ENCODE measurements around the gene CDC14B.
"Not testable (repeated sequence)": the region's sequence is repeated elsewhere in the genome, so short reads cannot be mapped to it uniquely, and the experiment has no call there.

The CDC14B gene

GRCh38 chr9:96626912-96627311 lies 7.3 kb upstream of the CDC14B start:
- in situ Hi-C loops (cut with HindIII; ENCODE audit: low sequenced_read_pairs) = no loop called here

DNA sequence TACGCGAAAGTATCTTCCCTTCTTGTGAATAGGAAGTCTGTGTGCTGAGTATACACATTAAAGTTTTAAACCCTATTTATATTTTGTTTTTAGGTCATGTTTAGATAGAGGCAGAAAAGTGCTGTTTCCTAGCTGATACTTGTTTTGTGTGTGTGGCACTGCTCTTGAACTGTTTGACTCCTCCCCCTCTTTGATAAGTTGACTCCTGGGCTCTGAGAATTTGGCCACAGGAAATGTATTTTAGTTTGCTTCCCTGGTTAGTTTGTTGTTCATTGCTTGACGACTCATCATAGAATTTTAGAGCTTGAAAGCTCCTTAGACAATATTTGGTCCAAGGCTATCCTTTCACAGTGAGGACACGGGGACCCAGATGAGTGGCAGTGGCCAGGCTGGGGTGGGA lies 2.0 kb upstream of the CDC14B start:
- in situ Hi-C loops (cut with HindIII; ENCODE audit: low sequenced_read_pairs) = no loop called here

GRCh38 chr9:96620832-96621269 lies 1.2 kb upstream of the CDC14B start:
- in situ Hi-C loops (cut with HindIII; ENCODE audit: low sequenced_read_pairs) = no loop called here

- in situ Hi-C loops (cut with HindIII; ENCODE audit: low sequenced_read_pairs) = no loop called here
These were observed 505 bp upstream of the CDC14B start for GRCh38 chr9:96620181-96620514.

- in situ Hi-C loops (cut with HindIII; ENCODE audit: low sequenced_read_pairs) = no loop called here
These were observed 548 bp downstream of the CDC14B start for GRCh38 chr9:96619124-96619465.

DNA sequence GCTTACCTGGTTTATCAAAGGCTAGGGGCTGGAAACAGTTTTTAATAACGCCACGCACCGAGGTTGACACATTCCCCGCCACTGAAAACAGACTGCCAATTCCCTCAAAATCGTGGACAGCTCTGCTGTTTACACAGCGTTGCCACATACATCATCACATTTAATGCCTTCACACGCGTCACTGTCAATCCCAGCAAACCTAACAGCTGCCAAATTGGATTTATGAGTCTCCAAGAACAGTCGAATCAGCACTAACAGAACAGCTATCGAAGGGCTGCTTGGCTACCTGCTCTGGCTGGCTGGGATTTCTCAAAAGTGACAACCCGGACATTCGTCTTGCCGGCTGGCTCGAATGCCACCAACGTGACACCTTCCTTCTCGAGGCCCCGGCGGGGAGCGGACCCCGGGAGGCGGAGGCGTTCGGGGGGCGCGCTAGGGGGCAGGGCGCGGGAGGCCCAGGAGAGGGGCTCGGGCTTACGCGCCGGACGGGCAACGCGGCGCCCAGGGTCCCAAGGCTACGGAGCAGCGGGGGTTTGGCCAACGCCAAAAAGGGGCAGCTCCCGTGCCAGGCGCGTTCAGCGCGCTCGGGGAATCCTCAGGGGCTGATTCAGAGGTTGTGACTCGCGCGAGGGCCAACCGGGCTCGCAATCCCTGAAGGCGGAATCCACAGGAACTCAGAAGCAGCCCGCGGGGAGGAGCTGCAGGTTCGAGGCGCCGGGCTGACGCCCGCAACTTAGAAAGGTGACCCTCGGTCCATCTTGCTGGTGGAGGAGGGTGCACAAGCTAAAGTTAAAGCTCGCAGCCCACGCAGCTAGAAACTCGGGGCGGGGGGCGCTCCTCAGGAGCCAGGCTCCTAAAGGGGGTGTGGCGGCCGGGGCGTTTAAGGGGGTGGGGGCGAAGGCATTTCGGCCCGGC lies 1.2 kb downstream of the CDC14B start:
- in situ Hi-C loops (cut with HindIII; ENCODE audit: low sequenced_read_pairs) = no loop called here

DNA sequence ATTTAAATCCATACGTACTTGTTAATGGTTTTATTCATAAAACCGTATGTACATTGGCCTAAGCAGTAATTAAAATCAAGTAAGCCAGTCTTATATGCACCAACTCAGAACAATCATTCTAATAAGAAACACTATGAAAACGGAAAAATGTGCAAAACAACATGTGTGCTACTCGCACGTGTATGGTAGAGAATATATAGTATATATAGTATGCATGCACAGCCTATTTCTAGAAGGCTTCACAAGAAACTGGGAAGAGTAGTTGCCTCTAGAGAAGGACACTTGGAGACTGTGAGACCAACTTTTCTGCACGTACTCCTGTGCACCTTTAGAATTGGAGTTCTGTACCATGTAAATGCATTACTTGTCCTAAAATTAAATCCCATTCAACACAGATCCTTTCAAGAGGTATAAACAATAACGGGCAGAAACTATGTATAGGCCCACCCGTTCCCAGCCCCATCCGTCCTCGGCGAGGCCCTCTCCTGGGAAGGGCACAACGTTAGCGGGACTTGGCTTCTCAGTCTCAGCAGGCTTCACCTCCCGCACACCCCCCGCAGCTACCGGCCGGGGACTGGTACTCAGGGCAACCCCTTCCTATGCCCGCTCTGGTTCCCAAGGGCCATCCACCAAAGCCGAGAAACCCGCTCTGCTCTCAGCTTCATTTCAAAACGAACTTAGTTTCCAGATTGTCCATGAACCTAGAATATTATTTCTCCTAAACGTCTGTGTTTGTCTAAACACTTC lies 2.0 kb downstream of the CDC14B start:
- in situ Hi-C loops (cut with HindIII; ENCODE audit: low sequenced_read_pairs) = no loop called here

GRCh38 chr9:96616817-96617438 lies 2.7 kb downstream of the CDC14B start:
- in situ Hi-C loops (cut with HindIII; ENCODE audit: low sequenced_read_pairs) = no loop called here

DNA sequence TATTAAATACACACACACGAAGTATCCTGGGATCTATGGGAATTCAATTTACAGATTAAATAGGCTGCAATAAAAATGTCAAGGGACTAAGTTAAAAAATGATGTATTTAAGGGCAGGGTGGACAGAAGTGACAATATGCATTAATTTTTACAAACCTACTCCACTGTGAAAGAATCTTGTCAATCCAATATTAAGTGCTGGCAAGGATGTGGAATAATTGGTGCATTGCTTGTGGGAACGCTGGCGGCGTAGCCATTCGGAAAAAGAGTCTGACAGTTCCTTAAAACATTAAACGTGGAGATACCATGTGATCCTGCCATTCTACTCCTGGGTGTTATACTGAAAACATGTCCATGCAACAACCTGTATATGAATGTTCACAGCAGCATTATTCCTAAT lies 4.2 kb downstream of the CDC14B start:
- in situ Hi-C loops (cut with HindIII; ENCODE audit: low sequenced_read_pairs) = no loop called here

DNA sequence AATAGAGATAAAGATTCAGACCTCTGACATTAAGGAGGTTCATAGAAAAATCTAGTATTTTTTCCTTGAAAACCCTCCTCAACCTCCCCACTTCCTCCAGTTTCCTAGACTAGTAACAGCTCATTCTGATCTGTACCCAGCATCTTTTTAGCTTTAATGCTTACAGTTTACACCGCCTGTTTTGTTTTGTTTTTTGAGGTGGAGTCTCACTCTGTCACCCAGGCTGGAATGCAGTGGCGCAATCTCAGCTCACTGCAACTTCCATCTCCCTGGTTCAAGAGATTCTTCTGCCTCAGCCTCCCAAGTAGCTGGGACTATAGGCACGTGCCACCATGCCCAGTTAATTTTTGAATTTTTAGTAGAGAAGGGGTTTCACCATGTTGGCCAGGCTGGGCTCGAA lies 5.0 kb downstream of the CDC14B start:
- in situ Hi-C loops (cut with HindIII; ENCODE audit: low sequenced_read_pairs) = not testable (repeated sequence)

GRCh38 chr9:96612966-96613589 lies 6.6 kb downstream of the CDC14B start:
- in situ Hi-C loops (cut with HindIII; ENCODE audit: low sequenced_read_pairs) = no loop called here

DNA sequence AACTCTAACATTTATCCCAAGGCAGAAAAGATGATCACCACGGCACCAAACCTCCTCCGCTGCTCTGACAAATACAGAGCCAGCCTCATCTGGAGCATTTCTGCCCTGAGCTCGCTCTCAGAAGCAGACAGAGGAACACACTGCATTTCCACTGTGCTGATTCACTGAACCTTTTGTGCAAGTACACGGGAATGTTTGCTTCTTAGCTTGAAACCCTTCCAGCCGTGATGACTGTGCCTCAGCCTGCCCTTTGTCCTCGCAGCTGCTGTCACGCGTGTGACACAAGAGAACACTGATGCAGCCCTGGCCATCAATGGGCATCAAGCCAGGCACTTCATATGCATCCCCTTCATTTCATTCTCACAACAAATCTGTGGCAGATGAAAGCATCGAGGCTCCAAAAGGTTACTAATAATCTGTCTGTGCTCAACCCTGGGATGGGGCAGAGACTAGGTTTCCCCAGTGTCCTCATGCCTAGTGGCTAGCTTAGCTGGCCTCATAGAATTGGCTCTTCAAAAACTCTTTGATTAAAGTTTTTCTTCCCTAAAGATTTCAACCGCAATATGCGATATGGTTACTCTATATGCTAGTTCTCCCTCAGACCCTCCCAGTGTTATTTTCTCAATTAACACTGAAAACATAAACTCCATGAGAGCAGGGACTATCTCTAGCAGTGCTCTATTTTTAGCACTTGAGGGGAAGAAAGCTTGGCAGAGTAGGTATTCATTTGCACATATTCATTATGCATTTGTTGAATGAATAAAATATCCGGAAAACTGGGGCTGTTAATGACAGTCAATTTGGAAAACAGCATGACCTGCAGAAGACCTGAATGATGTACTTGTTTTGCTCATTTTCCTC lies 7.3 kb downstream of the CDC14B start:
- in situ Hi-C loops (cut with HindIII; ENCODE audit: low sequenced_read_pairs) = no loop called here

DNA sequence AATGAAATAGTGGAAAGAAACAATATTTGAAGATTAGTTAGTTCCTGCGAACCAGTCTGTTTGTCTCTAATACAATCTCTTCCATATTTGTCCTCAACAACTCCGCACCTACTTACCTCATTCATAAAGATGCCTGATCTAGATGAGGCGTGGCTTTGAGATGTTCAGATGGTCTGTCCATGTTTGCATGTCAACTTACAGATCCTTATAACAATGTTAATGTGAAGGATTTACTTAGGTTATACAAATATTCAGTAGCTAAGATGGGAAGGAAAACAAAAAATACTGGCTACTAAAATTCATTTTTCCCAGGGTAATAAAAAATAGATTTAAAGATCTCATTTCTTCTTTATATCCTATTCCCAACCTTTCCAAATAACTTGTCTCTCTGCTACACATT lies 8.3 kb downstream of the CDC14B start:
- in situ Hi-C loops (cut with HindIII; ENCODE audit: low sequenced_read_pairs) = no loop called here

DNA sequence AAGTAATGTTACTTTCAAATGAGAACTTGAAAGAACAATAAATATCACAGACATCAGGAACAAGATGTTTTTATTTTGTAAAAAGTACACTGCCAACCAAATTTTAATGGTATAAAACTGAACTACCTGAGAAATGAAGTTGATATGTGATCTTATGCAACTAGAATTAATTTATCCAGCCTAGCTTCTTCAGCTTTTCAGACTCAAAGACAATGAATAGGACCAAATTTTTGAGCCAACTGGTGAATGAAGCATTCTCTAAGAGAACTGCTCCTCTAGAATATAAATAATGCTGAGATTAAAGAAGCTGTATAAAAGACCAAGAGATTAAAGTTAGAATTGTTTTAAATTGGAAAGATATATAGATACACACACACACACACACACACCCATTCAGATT lies 9.9 kb downstream of the CDC14B start:
- in situ Hi-C loops (cut with HindIII; ENCODE audit: low sequenced_read_pairs) = no loop called here

- in situ Hi-C loops (cut with HindIII; ENCODE audit: low sequenced_read_pairs) = no loop called here
These were observed 11.7 kb downstream of the CDC14B start for GRCh38 chr9:96607971-96608370.

DNA sequence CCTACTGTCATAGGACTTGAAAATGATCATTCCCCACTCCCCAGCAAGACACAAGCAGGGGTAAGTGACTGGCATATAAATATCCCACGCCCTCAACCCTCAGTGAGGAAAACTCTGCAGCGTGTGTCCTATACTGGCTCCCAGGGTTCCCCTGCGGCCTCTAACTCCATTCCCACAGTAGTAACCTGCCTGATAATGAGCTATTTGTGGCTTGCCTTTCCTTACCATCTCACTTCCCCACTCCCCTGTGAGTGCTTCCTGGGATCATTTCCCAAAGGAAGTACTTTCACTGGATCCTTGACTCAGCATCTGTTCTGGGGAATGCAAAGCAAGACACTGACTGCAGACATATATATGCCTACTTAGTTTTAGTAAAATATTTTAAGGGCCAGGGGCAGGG lies 14.3 kb downstream of the CDC14B start:
- in situ Hi-C loops (cut with HindIII; ENCODE audit: low sequenced_read_pairs) = no loop called here

DNA sequence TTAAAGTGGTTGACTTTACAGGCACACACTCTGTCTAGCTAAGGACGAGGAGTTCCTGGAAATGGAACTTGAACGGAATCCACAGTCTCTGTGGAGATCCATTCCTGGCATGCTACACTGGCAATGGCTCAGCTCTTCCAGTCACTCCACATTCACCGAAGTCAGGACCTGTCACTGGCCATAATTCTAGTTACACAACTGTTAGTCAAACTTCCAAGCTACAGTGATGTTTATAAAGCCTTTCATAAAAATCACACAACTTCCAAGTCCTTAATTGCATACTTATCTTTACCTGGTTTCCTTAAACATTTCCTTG lies 15.7 kb downstream of the CDC14B start:
- in situ Hi-C loops (cut with HindIII; ENCODE audit: low sequenced_read_pairs) = no loop called here

GRCh38 chr9:96603305-96604003 lies 16.2 kb downstream of the CDC14B start:
- in situ Hi-C loops (cut with HindIII; ENCODE audit: low sequenced_read_pairs) = no loop called here

GRCh38 chr9:96599298-96599697 lies 20.3 kb downstream of the CDC14B start:
- in situ Hi-C loops (cut with HindIII; ENCODE audit: low sequenced_read_pairs) = no loop called here

DNA sequence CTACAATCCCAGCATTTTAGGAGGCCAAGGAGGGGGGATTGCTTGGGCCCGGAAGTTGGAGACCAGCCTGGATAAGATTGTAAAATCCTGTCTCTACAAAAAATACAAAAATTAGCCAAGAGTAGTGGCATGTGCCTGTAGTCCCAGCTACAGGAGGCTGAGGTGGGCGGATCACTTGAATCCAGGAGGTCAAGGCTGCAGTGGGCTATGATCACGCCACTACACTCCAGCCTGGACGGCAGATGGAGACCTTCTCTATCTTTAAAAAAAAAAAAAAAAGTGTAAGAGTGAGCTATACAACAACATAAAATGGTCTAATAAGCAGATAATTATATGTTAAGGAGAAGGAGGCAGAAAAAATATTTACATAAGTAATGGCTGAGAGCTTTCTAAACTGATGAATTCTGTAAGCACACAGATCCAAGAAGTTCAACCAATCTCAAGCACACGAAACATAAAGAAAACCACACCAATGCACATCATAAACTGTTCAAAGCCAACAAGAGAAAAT lies 23.0 kb downstream of the CDC14B start:
- in situ Hi-C loops (cut with HindIII; ENCODE audit: low sequenced_read_pairs) = no loop called here

Measured in DLD1 (cell line).